ENCODE data around the gene POLR3G.

POLR3G gene

GRCh38 chr5:90474235-90475107 lies at the start of gene POLR3G, which contains the start of gene MBLAC2:
POLR3G (plus strand) TSS chr5:90474864; CDS start chr5:90485568, 10,704 bp downstream.
MBLAC2 (minus strand) TSS chr5:90474771; CDS start chr5:90474292, 479 bp downstream.
- DNase-seq (ENCODE audit: low read depth), result peak; percentile 95

- DNase-seq (ENCODE audit: low read depth), result peak; percentile 38
Measured at GRCh38 chr5:90434116-90434714, 40.4 kb upstream of the POLR3G start.

GRCh38 chr5:90437663-90438062 lies 37.0 kb upstream of the POLR3G start:
- no peak for DNase-seq (ENCODE audit: low read depth)

GRCh38 chr5:90438100-90438499 lies 36.6 kb upstream of the POLR3G start:
- peak; percentile 41 for DNase-seq (ENCODE audit: low read depth)

GRCh38 chr5:90440644-90441043 lies 34.0 kb upstream of the POLR3G start:
- no peak for DNase-seq (ENCODE audit: low read depth)

GRCh38 chr5:90446961-90447360 lies 27.7 kb upstream of the POLR3G start:
- DNase-seq (ENCODE audit: low read depth), result peak; percentile 89

- no peak for DNase-seq (ENCODE audit: low read depth)
Measured at GRCh38 chr5:90461288-90461687, 13.4 kb upstream of the POLR3G start.

GRCh38 chr5:90472783-90473395 lies 1.8 kb upstream of the POLR3G start:
- DNase-seq (ENCODE audit: low read depth), result no peak

- peak; percentile 31 for DNase-seq (ENCODE audit: low read depth)
Measured at GRCh38 chr5:90473396-90474234, 1.0 kb upstream of the POLR3G start.

- DNase-seq (ENCODE audit: low read depth), result no peak
Measured at GRCh38 chr5:90475436-90475980, 844 bp downstream of the POLR3G start.

- no peak for DNase-seq (ENCODE audit: low read depth)
Measured at GRCh38 chr5:90476391-90476790, 1.7 kb downstream of the POLR3G start.

- DNase-seq (ENCODE audit: low read depth), result peak; percentile 41
Measured at GRCh38 chr5:90477073-90477472, 2.4 kb downstream of the POLR3G start.

GRCh38 chr5:90477621-90478215 lies 3.1 kb downstream of the POLR3G start:
- DNase-seq (ENCODE audit: low read depth), result no peak

GRCh38 chr5:90479611-90480385 lies 5.1 kb downstream of the POLR3G start:
- DNase-seq (ENCODE audit: low read depth), result peak; percentile 62

GRCh38 chr5:90480699-90481098 lies 6.0 kb downstream of the POLR3G start:
- peak; percentile 54 for DNase-seq (ENCODE audit: low read depth)

GRCh38 chr5:90483206-90483605 lies 8.5 kb downstream of the POLR3G start:
- DNase-seq (ENCODE audit: low read depth), result peak; percentile 94

GRCh38 chr5:90484540-90484939 lies 9.9 kb downstream of the POLR3G start:
- DNase-seq (ENCODE audit: low read depth), result peak; percentile 59

GRCh38 chr5:90488791-90489190 lies 14.1 kb downstream of the POLR3G start:
- peak; percentile 77 for DNase-seq (ENCODE audit: low read depth)

GRCh38 chr5:90494043-90494442 lies 19.4 kb downstream of the POLR3G start:
- DNase-seq (ENCODE audit: low read depth), result no peak

GRCh38 chr5:90495146-90495545 lies 20.5 kb downstream of the POLR3G start:
- DNase-seq (ENCODE audit: low read depth), result no peak
